Measurements from ENCODE around the gene CCDC157.

The CCDC157 gene

DNA sequence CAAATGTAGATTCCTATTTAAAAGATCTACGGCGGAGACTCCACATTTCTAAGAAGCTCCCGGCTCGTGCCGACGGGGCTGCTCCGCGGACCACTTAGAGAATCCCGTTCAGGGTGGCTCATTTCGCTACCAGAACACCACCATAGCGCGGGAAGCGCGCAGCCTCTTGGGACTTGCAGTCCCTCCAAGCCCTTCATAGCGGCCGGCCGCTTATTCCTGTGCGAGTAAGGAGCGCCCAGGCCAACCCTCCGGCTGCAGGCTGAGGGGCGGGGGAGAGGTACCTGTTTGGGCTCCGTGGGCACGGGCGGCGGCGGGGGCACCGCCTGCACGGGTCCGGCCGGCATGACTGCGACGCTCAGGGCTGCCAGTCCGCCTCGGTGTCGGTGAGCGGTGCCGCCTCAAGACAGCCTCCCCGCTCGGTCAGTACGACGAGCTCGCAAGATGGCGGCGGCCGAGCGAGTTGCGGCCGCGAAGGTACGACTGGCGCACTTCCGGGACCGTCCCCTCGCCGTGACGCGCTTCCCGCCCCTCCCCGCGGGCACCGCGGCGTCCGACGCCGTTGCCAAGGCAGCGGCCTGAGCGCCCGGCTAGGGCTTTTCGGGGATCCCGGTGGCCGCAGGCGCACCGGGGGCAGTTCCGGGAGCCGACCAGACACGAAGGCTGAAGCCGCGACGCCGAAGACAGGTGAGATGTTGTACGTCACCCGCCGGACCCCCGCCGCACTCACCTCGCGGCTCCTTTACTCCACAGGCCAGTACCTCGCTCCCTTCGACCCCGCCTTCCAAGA, at the start of gene CCDC157, which contains the start of gene SF3A1:
TSS of gene CCDC157 (plus strand) at position 559 of the 787 bp plus-strand sequence. CDS start 8,994 bp downstream, outside the sequence.
TSS of gene SF3A1 (minus strand) at position 446 of the 787 bp plus-strand sequence. CDS start at position 344, 102 bp downstream.
- peak; percentile 90 for DNase-seq (ENCODE audit: low spot score)

DNA sequence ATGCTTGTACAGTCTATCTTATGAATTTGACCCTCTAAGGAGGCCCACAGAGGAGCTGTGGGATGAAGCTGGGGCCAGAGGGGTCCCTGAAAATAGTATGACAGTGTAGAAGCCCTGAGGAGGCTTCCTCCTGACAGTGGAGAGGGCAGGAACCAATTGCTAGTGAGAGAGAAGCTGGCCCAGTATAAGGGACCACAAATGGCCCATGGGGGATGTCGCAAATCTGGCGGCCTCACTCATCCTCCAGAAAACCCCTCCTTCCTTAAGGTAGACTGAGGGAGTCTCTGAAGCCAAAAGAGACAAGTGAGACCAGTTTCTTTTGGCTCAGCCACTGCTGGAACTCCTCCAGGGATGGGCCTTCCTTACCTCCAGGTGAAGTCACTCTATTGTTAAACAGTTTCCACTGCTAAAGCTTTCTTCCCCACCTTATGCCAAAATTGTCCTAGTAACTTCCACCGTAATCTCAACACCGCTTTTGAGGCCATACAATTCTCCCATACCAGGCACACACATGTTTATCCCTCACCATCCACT, 49.7 kb upstream of the CCDC157 start:
- no peak for DNase-seq (ENCODE audit: low spot score)

DNA sequence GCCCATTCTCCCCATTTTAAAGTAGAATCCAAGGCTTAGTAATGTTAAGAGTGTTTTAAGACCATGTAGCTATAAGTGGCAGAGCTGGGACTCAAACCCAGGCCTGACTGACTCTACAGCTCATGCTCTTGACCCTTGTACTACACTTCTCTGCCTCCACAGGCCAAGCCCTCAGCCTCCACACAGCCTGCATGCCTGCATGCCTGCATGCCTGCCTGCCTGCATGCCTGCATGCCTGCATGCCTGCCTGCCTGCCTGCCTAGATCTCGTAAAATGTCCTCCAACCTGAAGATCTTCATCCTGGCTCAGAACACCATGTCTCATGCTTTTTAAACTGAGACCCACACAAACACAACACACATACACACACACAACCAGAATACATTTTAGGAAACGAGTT, 48.7 kb upstream of the CCDC157 start:
- no peak for DNase-seq (ENCODE audit: low spot score)

DNA sequence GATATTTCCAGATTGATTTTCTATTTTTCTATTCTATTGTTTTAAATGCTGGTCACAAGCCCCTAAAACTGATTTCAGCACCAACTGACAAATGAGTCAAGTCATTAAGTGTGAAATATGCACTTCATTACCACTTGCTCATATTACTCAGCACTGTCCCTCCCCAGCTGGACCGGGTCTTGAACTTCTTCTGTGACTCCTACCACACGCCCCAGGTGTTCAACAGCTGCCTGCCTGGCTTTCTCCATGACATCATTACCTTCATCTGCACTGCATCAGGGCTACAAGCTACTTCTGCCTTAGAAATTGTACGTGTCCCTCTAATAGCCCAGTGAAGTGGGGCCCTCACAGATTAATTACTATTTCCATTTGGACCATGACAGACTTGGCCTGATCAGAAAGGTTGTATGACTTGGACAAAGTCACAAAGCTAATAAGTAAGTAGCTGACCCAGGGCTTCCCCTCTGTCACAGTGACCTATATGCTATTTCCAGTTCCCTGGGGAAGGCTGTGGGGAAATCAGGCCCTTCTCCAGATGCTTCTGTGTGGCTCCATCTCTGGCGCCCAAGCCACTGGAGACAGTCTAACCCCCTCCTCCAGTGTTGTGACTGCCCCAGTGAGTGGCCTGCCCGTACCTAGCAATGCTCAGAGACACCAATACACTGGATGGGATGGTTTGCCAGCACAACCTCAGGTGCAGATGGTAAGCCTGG, 48.1 kb upstream of the CCDC157 start:
- DNase-seq (ENCODE audit: low spot score): peak; percentile 66

DNA sequence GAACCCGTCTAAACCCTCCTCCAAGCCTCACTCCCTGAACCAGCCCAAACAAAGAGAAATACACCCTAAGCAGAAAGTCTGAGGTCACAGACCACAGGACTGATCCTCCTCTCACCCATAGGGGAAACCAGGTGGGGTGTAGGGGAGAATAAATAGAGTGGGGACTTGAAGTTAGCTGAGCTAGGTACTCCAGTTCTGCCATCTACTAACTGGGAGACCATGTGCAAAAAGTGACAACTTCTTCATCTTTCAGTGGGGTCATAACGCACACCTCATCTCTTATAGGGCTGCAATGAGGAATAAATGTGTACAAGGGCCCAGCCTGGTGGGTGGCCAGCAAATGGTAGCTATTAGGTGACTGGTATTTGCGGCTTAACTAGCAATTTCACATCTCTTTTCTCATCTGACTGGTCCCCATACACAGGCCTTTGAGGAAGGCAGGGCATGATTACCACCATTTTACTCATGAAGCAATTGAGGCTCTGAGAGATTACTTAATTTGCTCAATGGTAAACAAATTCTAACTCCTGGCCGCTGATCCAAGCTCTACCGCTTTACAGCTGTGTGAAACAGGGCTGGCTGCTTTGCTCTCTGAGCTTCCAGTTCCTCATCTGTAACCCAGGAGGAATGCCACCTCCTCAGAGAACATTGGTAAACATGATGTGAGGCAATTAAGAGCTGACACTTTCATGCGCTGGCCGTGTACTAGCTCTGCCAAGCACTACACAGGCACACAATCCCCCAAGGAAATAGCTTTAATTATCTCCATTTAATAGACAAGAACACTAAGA, 46.7 kb upstream of the CCDC157 start:
- DNase-seq (ENCODE audit: low spot score): peak; percentile 85

DNA sequence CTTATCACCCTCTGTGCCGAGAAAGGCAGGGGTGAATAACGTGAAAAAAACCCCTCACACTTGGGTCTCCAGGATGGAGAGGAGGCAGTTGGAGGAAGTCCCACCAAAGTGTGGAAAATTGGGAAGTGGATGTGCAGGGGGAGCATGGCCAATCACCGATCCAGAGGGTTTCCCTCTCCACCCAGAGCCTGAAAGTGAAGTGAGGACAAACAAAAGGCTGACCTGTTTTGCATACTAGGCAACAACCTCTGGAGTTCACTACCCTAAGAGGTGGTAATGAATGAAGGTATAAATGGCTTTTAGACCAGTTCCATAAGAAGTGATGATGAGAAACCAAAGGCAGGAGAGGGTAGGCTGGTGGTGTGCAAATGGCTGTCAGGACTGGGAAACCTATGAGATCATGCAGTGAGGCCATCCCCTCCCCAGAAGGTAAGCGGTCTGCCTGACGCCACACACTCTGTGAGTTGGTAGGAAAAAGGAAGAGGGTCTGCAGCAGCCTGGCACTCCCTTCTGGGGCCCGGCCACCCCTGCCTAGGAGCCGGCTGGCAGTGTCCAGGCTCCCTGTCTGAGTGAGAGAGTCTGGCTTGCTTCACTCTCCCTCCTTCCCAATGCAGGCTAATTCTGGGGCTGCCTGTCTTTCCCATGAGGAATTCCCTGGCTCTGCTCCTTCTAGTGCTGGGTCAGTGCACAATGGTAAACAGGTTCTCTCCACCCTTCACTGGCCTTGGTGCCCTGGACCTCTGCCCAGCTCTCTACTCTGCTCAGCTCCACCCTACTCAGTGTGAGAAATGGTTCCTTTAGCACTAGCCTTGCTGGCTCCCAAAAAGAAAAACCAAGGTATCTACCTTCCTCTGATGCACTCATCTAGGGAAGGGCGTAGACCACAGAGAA, 45.7 kb upstream of the CCDC157 start:
- DNase-seq (ENCODE audit: low spot score): peak; percentile 94

DNA sequence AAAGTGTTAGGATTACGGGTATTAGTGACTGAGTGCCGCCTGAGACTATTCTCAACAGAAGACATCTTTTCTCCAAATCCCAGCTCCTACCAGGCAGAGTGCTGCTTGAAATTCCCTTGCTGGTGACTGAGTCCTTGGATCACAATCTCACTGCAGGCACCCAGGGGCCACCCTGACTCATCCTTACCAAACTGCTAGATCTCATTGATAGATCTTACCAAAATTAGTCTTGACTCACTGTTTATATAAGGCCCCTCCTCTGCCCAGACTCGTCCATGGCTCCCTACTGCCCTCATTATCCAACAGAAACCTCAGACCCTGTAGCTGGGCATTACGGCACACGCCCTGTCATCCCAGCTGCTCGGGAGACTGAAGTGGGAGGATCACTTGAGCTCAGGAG, 44.8 kb upstream of the CCDC157 start:
- DNase-seq (ENCODE audit: low spot score): peak; percentile 93

DNA sequence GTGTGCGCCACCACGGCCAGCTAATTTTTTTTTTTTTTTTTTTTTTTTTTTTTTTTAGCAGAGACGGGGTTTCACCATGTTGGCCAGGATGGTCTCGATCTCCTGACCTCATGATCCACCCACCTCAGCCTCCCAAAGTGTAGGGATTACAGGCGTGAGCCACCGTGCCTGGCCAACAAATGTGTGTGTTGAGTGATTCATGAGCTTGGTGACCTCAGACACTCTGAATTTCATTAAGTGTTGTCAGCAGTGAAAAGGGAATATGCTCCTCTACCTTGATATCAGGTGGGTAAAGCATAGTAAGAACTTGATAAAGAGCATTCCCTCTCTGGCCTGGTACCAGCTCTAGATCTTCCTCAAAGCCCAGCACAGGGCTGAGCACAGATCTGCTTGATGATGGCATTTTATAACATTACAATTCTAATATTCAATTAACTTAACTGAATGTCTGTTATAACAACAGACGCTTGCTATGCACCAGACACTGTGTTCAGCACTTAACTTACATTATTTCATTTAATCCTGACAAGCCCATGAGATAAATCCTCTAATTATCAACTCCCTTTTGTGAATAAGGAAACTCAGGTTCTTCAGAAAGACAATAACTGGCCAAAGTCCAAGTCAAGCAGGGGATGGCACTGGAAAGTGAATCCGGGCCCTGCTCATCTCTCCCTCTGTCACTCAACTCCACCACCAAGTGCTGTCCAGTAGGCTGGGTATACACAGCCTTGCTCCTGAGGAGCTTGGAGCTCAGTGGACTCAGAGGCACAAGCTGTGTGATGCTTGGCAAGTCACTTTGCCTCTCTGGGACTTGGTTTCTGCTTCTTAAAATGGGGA, 43.1 kb upstream of the CCDC157 start:
- DNase-seq (ENCODE audit: low spot score): peak; percentile 74

DNA sequence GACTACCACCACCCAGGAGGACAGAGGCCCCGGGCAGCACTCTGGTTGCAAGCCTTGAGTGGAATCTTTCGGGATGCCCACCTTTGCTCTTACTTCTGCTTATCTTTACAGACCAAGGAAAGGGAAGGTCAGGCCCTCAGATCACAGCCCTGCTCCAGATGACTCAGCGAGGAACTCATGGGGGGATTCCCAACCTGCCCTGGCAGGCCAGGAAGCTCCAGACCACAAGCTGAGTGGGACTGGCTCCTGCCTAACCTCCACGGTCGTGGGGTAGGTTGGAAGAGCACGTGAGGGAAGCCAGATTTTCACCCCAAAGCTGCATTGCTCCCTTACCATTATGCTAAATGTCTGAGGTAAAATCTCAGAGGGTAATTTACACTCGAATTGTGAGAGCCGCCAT, 41.9 kb upstream of the CCDC157 start:
- peak; percentile 87 for DNase-seq (ENCODE audit: low spot score)

DNA sequence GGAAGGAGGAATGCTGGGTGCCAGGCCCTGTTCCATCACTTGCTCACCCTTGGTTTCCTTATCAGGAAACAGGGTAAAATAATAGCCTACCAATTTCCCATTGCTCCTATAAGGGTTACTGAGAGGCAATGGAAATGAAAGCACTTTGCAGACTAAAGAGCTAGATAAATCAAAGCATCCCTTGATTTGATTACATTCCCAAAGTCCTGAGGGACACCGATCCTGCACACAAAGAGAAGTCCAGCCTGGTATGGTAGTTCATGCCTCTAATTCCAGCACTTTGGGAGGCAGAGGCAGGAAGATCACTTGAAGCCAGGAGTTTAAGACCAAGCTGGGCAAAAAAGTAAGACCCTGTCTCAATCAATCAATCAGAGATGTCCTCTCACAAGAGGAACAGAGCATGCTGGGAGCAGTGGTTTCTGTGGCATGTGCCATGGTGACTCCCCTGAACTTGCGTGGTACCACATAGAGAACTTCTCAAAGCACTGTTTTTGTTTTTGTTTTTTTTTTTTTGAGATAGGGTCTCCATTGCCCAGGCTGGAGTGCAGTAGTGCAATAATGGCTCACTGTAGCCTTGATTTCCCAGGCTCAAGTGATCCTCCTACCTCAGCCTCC, 40.7 kb upstream of the CCDC157 start:
- DNase-seq (ENCODE audit: low spot score): no peak

DNA sequence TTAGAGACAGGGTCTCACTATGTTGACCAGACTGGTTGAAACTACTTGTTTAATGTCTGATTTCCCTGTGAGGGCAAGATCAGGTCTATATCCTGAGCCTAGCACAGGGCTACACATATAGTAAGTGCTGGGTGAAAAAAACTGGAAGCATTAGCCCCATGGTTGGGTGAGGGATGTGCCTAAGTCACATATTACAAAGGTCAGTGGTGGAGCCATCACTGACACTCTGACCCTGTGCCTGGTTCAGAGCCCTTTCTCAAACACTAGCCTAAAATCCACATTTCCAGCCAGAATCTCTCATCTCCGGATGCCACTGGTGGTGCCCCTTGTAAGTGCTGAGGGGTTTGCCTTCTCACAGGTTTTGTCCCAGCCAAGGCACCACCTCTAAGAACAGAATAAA, 39.0 kb upstream of the CCDC157 start:
- DNase-seq (ENCODE audit: low spot score): no peak

DNA sequence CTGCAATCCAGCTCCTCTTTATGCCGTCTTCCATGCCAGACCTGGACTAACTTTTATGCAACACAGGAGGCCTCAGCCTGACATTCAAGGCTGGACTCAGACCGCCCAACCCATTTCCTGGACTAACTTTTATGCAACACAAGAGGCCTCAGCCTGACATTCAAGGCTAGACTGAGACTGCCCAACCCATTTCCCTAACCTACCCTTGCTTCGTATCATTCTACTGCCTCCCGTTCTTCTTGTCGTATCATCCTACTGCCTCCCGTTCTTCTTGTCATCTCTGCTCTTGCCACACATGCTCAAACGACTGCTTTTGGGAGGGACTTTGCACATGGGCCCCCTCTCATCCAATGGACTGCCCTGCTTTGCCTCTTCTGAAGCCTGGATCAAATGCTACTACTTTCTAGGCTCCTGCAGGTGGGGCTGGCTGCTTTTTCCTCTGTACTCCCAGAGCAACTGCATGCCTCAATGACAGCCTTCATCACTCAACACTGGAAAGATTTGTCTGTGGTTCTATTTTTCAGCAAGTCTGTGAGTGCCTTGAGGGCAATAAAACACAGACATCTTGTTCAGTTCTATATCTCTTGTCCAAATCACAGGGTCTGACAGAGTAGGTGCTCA, 37.9 kb upstream of the CCDC157 start:
- DNase-seq (ENCODE audit: low spot score): no peak

DNA sequence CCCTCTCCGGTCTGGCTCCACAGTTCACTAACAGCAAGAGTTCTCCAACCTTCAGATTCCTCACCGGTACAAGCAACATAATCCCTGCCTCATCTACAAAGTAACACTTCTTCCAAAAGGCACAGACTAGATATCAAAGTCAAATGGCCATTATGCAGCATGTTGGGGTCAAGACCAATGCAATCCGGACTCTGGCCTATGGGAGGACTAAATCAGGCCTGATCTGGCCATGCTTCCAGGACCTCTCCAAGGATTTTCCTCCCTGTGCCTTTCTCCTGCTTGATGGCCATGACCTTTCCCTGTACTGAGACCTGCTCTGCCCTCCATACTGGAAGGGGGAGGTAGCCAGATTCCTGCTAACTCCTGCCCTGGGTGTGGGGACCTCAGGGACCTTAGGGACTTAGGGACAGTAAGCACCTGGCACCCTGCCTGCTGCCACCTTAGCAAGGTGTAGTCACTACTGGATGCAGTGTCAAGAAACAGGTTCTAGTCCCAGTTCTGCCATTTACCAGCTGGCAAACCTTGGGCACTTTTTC, 36.7 kb upstream of the CCDC157 start:
- no peak for DNase-seq (ENCODE audit: low spot score)

DNA sequence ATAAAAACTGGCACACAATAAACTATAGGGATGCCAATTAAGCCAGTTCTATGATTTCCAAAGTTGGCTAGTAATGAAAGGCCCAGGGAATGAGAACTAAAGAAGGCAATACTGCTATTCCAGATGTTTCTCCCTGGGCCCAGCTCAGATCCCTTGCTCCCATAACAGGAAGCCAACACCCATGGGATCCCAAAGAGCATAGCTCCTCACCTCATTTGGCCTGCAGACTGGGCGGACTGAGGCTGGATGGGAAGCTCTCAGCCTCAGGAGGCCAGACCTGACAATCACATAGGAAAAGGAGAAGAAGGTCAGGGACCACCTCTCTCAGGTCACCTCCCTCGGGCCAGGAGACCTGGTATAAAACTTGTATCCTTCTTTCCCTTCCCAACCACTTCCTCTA, 35.3 kb upstream of the CCDC157 start:
- DNase-seq (ENCODE audit: low spot score): no peak

DNA sequence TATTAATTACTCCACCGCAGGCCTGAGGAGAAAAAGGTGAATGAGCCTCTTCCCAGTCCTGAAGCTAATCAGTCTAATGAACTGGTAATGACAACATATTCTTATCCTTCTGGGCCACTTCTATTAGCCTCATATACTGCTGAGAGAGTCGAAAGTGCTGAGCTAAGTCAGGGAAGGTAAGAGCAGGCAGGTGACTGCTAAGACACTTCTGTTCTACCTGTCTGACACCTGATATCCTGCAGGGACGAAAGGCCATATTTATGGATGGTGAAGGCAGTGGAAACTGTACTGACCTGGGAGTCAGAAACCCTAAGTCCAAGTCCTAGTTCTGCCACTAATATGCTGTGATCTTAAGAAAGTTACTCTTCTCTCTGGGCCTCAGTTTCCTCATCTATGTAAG, 33.6 kb upstream of the CCDC157 start:
- no peak for DNase-seq (ENCODE audit: low spot score)

DNA sequence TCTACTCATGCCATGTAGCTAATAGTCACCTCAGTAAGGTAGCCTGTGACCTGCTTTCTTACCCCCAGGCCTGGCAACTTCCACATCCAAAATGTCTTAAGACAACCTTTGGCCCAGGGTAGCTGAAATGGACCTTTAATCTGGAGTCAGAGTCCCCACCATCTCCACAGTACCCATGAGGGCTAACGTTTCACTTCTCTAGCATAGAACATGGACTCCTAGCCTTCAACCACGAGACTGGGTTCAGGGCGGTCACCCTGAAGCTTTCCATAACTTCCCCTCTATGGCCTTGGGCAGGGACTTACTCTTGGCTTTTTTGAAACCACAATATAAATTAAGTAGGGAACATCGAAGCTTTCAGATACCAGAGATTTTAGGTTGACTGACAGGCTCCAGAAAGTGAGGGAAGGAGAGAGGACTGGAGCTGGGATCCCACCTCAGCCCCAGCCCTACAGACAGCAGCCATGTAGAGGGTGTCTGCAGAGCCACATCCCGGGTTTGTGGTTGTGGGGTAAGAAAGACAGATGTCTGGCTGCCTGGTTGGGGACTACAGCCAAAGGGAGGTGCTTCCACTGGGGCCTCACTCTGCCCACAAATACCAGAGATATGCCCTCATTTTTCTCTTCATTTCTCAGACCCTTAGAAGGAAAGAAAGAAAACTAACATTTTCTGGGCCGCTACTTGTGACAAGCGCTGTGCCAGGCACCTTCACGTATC, 32.6 kb upstream of the CCDC157 start:
- no peak for DNase-seq (ENCODE audit: low spot score)

DNA sequence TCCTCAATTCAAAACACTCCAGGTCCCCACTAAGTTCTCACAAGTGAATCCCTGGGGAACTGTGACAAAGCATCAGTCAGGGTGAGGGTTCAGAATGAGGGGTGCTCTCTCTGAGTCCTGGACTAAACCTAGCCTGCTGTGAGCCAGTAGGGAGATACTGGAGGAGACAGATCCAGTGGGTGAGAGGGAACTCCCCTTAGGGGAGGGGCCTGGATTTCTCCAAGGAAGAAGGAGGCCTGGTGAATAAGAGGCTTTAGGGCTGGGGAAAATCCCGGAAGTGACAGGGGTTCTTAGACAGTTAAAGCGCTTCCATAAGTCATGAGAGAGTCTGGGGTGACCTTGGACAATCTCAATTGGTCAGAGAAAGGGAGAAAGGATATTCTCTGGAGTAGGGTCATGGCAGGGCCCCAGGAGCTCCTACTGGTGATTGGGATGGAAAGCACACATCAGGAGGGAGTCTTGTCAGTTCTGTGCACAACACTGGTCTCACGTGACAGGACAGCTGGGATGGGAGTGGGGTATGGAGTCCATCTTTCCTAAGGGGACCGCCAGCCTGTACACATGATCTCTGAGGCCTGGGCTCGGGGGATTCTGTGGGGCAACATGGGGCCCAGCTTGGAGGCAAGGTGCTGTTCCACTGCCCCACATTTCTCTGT, 31.6 kb upstream of the CCDC157 start:
- peak; percentile 90 for DNase-seq (ENCODE audit: low spot score)

DNA sequence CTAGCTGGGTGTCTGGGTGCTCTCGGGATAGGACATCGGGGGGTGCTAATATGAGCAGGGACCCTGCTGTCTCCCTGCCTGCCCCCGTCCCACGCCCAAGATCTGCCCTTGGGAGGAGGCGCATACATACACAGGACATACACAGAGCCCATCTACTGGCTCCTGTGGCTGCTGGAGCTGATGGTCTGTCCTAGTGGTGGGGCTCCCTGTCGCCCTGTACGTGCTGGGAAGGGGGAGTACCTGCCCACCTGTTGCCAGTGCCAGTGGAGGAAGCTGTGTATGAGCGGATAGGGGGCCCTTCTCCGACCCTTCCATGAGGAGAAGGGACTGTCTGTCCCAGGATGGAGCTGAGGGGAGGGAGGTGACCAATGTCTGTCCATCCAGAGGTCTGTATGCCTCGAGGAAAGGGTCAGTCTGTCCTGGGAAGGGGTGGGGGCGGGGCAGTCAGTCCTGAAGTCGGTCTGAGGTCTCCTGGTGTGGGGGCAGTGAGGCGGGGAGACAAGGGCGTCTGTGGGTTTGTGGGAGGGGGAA, 31.0 kb upstream of the CCDC157 start:
- DNase-seq (ENCODE audit: low spot score): peak; percentile 6

Measured in kidney tubule cell (primary cell).